Right lobe of liver (tissue), 4 donors: ENCODE results near the gene TEX36.

Experiments
- POLR2A ChIP-seq: fragments of 450-650 bp; IDR thresholded peaks from one replicate; pipeline ENCODE4 v1.6.1; 2017; ENCODE audit warnings: antibody characterized with exemption, mild to moderate bottlenecking
- TF ChIP-seq, protein P1 (sequence below), 4 donors: fragments of 200-600 bp in 3 of 4; fragments of 450-650 bp in 1 of 4; IDR thresholded peaks; one replicate each; pipeline versions ENCODE4 v1.5.1 to v1.8.0; 2016 to 2022; ENCODE audit warnings: antibody characterized with exemption in 4 of 4, mild to moderate bottlenecking in 2 of 4
- donor health status: DM: no; HTN: no; CAD: no.
- donor health status: DM: no; HTN: no; CAD: no.
- donor health status: DM: no; HTN: yes; CAD: no.

DNA sequence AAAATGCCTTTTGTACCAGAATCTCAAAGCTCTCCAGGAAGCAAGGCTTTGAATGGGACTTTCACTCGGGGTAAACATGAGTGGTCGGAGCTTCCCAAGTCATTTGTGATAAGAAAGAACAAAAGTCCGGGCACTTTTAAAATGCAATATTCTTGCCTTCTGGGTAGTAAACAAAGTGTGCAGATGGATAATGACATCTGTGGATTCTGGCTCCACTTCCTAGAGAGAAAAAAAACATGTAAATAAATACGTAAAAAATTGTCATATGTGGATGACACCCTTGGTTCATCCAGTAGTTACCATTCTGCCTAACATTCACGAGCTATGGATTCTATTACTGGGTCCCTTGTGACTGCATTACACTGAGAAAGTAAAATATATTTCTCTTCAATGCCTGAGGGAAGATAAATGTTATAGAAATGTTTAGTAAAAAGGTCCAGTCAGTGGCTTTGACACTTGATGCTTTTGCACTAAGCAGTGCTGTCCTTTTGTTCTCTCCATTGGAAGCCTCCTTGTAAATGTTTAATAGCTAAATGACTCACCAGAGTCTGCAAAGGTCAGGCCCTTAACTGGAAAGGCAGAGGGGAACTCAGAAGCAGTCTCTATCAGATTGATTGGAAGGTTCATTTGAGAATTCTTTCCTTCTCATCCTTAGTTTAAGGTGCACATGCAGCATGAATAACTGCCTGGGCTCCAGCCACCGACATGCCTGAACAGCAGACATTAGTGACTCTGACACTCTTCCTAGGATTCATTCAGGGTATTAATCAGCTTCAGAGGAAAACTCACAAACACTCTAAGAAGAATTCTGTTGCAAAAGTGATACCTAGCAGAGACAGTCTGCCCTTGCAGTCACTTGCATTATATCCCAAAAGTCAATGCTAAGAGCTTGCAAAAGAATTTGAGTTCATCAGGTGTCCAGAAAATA, 24.8 kb upstream of the TEX36 start:
- TF ChIP-seq, protein P1, sequence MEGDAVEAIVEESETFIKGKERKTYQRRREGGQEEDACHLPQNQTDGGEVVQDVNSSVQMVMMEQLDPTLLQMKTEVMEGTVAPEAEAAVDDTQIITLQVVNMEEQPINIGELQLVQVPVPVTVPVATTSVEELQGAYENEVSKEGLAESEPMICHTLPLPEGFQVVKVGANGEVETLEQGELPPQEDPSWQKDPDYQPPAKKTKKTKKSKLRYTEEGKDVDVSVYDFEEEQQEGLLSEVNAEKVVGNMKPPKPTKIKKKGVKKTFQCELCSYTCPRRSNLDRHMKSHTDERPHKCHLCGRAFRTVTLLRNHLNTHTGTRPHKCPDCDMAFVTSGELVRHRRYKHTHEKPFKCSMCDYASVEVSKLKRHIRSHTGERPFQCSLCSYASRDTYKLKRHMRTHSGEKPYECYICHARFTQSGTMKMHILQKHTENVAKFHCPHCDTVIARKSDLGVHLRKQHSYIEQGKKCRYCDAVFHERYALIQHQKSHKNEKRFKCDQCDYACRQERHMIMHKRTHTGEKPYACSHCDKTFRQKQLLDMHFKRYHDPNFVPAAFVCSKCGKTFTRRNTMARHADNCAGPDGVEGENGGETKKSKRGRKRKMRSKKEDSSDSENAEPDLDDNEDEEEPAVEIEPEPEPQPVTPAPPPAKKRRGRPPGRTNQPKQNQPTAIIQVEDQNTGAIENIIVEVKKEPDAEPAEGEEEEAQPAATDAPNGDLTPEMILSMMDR (IDR thresholded peaks at IDR 0.05): no peak
- no peak for TF ChIP-seq POLR2A
